CMK (cell line): ENCODE data around the gene CEACAM18.
"Not testable (repeated sequence)": the region's sequence is repeated elsewhere in the genome, so short reads cannot be mapped to it uniquely, and the experiment has no call there.

Experiments used
- DNase-seq: peaks from one replicate; pipeline ENCODE4 v3.0.0-alpha.2; 2010; ENCODE audit warnings: low read depth

The CEACAM18 gene

GRCh38 chr19:51461723-51462161 is 16.6 kb upstream of the CEACAM18 start:
- peak; percentile 96 for DNase-seq

GRCh38 chr19:51462276-51462675 is 16.1 kb upstream of the CEACAM18 start:
- DNase-seq: no peak

- no peak for DNase-seq
Measured at GRCh38 chr19:51462681-51463080, 15.7 kb upstream of the CEACAM18 start.

- not testable (repeated sequence) for DNase-seq
Measured at GRCh38 chr19:51463976-51464581, 14.3 kb upstream of the CEACAM18 start.

- DNase-seq: no peak
Measured at GRCh38 chr19:51466723-51467122, 11.6 kb upstream of the CEACAM18 start.

GRCh38 chr19:51467864-51468544 is 10.3 kb upstream of the CEACAM18 start:
- DNase-seq: peak; percentile 94

GRCh38 chr19:51468545-51468920 is 9.8 kb upstream of the CEACAM18 start:
- no peak for DNase-seq

- no peak for DNase-seq
Measured at GRCh38 chr19:51469162-51469561, 9.2 kb upstream of the CEACAM18 start.

- DNase-seq: no peak
Measured at GRCh38 chr19:51469629-51470028, 8.7 kb upstream of the CEACAM18 start.

- no peak for DNase-seq
Measured at GRCh38 chr19:51470966-51471365, 7.4 kb upstream of the CEACAM18 start.

GRCh38 chr19:51471527-51471926 is 6.8 kb upstream of the CEACAM18 start:
- DNase-seq: no peak

- DNase-seq: no peak
Measured at GRCh38 chr19:51472607-51473006, 5.7 kb upstream of the CEACAM18 start.

GRCh38 chr19:51473009-51473707 is 5.2 kb upstream of the CEACAM18 start:
- peak; percentile 75 for DNase-seq

GRCh38 chr19:51476164-51476563 is 2.2 kb upstream of the CEACAM18 start:
- no peak for DNase-seq

GRCh38 chr19:51477344-51477743 is 995 bp upstream of the CEACAM18 start:
- DNase-seq: no peak

- DNase-seq: no peak
Measured at GRCh38 chr19:51479531-51480331, 1.4 kb downstream of the CEACAM18 start.

GRCh38 chr19:51480590-51480989 is 2.3 kb downstream of the CEACAM18 start:
- DNase-seq: no peak

GRCh38 chr19:51485960-51486660 is 7.8 kb downstream of the CEACAM18 start:
- no peak for DNase-seq

- no peak for DNase-seq
Measured at GRCh38 chr19:51488491-51488890, 10.2 kb downstream of the CEACAM18 start.

GRCh38 chr19:51489113-51489512 is 10.8 kb downstream of the CEACAM18 start:
- DNase-seq: no peak

GRCh38 chr19:51490676-51491075 is 12.3 kb downstream of the CEACAM18 start:
- DNase-seq: no peak

- no peak for DNase-seq
Measured at GRCh38 chr19:51491586-51491985, 13.2 kb downstream of the CEACAM18 start.
